GM18499 (cell line): ENCODE data around the gene DNAH8.

Source experiments
- ATAC-seq: cut with Tn5 transposase; IDR thresholded peaks from one replicate; pipeline ENCODE4 v1.9.1; 2021; ENCODE audit warnings: moderate number of reproducible peaks; ENCODE audit not compliant: insufficient read depth, unreplicated experiment

Gene DNAH8

DNA sequence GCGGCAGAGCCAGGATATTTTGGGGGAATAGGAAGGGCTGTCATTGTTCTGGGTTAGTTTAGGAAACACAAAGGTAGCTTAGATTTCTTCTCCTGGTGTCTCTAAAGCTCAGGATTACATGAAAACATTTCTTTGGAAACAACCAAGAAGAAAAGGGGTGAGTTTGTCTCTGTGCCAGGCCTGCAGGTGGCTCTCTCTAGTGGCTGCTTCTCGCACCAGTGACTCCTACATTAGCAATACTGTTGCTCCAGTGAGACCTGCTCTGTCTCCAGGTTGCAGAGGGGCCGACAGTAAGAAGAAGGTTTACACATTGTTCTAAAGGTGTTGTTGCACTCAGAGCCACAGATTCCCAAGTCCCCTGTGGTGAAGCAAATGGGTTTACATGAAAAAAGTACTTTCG lies 228.9 kb downstream of the DNAH8 start:
- no peak for ATAC-seq

GRCh38 chr6:38944655-38945279 lies 229.7 kb downstream of the DNAH8 start:
- ATAC-seq: no peak

DNA sequence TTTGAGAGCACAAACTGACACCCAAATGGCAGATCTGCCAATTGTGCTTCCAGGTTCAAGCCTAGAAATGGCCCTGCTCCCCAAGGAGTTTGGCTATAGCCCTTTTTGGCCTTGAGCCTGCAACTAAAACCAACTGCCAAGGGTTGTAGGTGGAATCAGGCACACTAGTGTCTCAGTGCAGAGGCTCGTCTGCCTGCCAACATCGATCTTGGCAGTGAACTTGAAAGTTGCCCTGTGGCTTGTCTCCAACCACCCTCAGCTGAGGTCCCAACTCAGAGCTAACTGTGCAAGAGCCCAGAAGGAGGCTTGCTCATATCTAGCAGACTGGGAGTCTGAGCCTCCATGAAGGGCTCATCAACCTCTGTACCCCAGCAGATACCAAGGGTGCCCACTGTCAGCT lies 240.8 kb downstream of the DNAH8 start:
- no peak for ATAC-seq

DNA sequence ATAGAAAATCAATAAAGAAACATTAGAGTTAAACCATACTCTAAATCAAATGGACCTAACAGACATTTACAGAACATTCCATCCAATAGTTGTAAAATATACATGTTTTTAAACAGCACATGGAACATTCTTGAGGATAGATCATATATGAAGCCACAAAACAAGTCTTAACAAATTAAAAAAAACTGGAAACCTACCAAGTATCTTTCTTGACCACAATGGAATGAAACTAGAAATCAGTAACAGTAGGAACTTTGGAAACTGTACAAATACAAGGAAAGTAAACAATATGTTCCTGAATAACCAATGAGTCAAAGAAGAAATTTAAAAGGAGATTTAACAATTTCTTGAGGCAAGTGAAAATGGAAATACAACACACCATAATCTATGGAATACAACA lies 242.3 kb downstream of the DNAH8 start:
- ATAC-seq: no peak

DNA sequence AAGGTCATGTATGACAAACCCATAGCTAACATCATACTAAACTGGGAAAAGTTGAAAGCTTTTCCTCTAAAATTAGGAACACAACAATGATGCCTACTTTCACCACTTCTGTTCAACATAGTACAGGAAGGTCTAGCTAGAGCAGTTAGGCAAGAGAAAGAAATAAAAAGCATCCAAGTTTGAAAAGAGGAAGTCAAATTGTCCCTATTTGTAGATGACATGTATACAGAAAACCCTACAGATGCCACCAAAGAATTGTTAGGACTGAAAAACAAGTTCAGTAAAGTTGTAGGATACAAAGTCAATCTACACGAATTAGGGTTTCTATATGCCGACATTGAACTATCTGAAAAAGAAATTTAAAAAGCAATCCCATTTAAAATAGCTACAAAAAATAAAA lies 244.0 kb downstream of the DNAH8 start:
- ATAC-seq: no peak

DNA sequence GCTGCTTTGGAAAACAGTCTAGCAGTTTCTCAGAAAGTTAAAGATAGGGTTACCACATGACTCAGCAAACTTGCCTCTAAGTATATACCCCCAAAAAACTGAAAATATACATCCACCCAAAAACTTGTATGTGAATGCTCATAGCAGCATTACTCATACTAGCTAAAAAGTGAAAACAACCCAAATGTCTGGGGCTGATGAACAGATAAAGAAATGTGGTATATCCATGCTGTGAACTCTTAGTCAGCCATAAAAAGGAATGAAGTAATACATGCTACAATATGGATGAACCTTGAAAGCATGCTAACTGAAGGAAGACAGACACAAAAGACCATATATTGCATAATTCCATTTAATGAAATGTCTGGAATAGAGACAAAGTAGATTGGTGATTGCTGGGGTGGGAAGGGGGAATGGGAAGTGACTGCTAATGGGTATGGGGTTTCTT lies 253.6 kb downstream of the DNAH8 start:
- ATAC-seq: no peak

DNA sequence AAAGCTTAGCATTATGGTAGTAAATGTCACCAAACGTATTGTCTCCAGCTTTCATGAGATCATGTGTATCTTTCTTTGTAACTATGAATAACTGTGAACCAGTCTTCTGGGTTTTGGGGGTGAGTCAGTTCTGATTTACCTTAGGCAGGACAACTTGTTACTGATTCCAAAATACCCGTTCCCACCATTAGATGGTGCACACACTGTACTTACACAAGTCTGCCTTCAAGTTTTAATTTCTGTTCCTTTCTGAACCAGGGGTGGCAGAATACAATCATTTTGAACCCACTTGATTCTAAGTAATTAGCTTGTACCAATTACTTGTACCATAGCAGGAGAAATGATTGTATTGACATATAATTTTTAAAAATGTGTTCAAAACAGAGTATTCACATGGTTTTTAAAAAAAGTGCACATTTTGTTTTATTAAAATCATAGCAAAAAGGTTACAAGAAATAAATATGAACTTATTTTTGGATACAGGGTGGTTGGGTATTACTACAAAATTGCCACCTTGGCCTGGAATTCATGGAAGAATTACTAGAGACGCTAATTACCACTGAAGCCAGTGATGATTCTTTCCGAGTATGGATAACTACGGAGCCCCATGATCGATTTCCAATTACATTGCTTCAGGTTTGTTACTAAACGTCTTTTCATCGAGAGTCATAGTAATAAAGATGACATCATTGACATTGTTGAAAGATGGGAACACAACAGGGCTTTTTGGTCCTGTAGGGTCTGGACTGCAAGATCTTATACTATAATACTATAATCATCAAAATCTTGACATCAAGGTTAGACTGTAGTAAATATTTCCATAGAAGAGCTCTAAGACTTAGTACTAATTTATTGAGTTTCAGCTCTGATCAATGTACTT lies 258.3 kb downstream of the DNAH8 start:
- no peak for ATAC-seq

- ATAC-seq: no peak
These were observed 259.5 kb downstream of the DNAH8 start for GRCh38 chr6:38974389-38975151.

- no peak for ATAC-seq
These were observed 260.5 kb downstream of the DNAH8 start for GRCh38 chr6:38975621-38976049.

GRCh38 chr6:38976051-38976450 lies 260.9 kb downstream of the DNAH8 start:
- no peak for ATAC-seq

GRCh38 chr6:38976801-38977500 lies 261.8 kb downstream of the DNAH8 start:
- ATAC-seq: no peak

- no peak for ATAC-seq
These were observed 263.1 kb downstream of the DNAH8 start for GRCh38 chr6:38978139-38978704.

DNA sequence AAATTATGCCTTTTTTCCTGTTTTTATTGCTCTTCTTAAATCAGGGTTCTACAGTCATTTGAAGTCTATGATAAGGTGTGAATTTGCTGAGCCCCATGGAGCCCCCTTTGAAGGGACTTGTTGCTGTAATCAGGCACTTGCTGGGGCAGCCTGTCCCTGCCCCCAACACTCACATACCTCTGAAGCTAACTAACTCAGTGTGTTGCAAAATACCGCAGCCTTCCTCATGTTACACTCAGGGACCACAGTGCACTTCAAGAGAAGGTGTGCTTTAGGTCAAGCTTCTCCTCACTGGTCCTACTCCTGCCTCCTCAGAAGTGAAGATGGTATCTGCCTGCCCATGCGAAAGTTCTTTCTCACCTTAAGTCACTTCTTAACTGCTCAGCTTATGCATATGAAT lies 267.4 kb downstream of the DNAH8 start:
- no peak for ATAC-seq

DNA sequence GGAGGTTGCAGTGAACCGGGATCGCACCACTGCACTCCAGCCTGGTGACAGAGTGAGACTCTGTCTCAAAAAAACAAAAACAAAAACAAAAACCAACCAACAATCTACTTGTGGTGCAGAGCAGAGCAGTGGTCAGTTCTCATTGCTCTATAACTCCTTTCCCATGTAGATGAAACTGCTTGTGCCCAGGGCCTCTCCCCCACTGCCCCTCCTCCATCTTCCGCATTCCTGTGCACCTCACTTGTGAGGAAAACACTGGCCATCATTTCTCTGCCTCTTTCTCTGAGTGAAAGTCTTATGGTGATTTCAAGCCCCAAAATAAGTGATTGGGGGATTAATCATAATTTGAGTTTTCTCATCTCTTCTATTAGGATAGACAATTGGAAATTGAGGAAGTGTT lies 269.6 kb downstream of the DNAH8 start:
- no peak for ATAC-seq

DNA sequence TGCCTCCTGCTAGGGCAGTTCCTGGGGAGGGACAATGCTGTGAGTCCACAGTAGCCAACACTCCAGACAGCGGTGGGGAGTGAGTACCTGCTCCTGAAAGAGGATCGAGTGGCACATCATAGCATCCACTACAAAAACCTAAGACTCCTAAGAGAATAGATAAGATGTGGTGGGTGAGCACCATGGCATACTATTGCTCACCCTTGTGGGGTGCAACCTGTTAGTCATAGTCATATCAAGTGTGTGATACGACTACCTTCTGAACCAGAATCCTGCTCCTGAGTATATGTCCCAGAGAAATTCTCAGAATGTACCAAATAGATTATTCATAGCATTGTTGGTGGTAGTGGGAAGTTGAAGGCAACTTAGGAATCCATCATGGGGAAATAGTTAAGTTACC lies 270.7 kb downstream of the DNAH8 start:
- no peak for ATAC-seq

DNA sequence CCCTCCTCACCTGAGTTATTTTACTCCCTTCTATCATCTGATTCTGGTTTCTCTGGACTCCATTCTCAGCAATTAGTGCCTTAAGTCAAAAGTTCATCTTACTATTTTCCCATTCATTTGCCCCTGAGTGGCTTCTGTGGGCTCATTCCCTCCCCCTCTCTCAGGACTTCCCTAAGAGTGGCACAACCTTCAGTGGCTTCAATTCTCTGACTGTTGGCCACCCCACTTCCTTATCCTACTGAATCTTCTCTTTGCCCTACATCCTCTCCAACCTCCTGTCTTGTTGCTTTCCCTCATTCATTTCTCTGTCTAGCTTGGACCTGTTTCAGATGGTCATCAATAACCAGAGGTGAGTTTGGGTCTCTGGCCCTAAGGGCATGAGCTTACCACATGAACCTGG lies 272.4 kb downstream of the DNAH8 start:
- no peak for ATAC-seq

DNA sequence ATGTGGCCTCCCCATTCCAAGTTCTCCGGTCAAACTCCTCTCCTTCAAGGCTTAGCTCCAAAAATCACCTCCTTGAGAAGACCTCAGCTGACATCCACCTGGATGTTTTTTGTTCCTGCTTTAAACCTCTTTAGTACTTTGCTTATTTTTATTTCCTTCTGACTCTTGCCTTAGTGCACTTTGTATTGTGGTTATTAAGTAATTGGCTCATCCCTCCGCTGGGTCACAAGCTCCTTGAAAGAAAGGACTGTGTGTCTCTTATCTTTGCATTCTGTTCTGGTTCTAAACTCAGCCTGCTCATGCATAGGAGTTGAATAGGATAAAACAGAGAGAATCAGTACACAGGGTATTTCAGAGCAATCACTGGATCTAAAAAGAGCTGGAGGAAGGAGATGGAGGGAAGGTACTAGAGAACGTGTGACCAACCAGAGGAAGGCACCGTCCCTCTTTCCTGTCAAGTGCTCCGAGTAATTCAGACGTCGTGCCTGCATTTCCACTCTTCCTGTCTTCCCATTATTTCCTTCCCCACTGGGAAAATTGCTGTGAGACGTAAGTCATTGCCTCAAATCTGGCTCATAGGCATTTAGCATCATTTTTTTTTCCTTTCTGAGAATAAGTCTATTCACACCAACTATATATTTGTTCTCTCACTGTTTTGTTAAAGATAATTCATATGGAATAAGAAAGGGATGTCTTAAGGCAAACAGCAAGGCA lies 273.8 kb downstream of the DNAH8 start:
- ATAC-seq: no peak

- ATAC-seq: no peak
These were observed 275.4 kb downstream of the DNAH8 start for GRCh38 chr6:38990475-38990874.

DNA sequence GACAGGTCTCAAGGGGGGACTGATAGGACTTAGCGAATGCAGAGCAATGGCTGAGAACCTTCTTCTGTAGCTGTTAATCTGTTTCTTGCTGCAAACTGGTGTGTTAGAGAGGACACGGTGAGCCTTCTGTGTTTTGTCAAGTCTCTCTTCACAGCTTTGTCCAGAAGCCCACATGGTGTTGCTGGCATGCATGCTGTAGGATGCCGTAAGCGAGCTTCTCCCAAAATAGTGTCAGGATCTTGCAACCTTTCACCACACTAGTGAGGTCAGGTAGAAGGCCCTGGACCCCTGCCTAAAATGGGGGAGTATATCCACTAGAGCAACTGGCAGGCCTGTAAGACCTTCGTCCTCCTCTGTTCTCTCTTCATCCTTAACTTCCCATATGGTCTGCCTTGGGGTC lies 281.6 kb downstream of the DNAH8 start:
- no peak for ATAC-seq
